Keratinocyte (primary cell): ENCODE measurements around the gene COL20A1. TPM values are rescaled to one million over a fixed set of nuclear protein-coding genes. Genes with fewer than 3 reads are reported as not detected.

Experiments used
- DNase-seq: peaks from one replicate; pipeline ENCODE4 v3.0.0-alpha.2; 2011; ENCODE audit warnings: low read depth, missing footprints, low spot score
- FAIRE-seq: peaks from 2 replicates; lab custom pipeline; 2011; peaks lifted over from hg19 to GRCh38; lab: Jason Lieb, UNC
- H2AFZ ChIP-seq: 2 replicates; pipeline ENCODE4 v1.6.0; 2012; ENCODE audit warnings: low read length, control low read depth, inconsistent platforms; ENCODE audit not compliant: control insufficient read depth
- H3K27ac ChIP-seq: 2 replicates; pipeline ENCODE4 v1.5.1; 2011; ENCODE audit warnings: low read length; ENCODE audit not compliant: control insufficient read depth, insufficient read depth
- H3K27me3 ChIP-seq: 3 replicates; pipeline ENCODE4 v1.6.0; 2011; ENCODE audit warnings: low read length; ENCODE audit not compliant: control insufficient read depth, insufficient read depth; ENCODE audit errors: extremely low read depth
- H3K36me3 ChIP-seq, 2 experiments: 2 replicates in 1 of 2; 3 replicates in 1 of 2; pipeline ENCODE4 v1.5.1; 2011; ENCODE audit warnings: low read length in 2 of 2, mild to moderate bottlenecking in 1 of 2; ENCODE audit not compliant: control insufficient read depth in 2 of 2, insufficient read depth in 2 of 2; ENCODE audit errors: extremely low read depth in 1 of 2
- H3K4me1 ChIP-seq: 3 replicates; pipeline ENCODE4 v1.5.1; 2011; ENCODE audit warnings: low read length; ENCODE audit not compliant: control insufficient read depth, insufficient read depth; ENCODE audit errors: extremely low read depth
- H3K4me2 ChIP-seq: 3 replicates; pipeline ENCODE4 v1.6.0; 2011; ENCODE audit warnings: low read depth, low read length; ENCODE audit not compliant: control insufficient read depth, insufficient read depth; ENCODE audit errors: extremely low read depth
- H3K4me3 ChIP-seq, 3 experiments: fragments of 200-600 bp in 1 of 3; sonication (generic) in 1 of 3; 2 replicates in 2 of 3; 3 replicates in 1 of 3; pipeline ENCODE4 v1.5.1; 2011 to 2016; ENCODE audit warnings: low read length in 3 of 3, mild to moderate bottlenecking in 3 of 3, control low read depth in 2 of 3, inconsistent platforms in 1 of 3, low read depth in 1 of 3, mixed read lengths in 1 of 3, mixed run types in 1 of 3, moderate library complexity in 1 of 3; ENCODE audit not compliant: control insufficient read depth in 2 of 3, insufficient read depth in 2 of 3; ENCODE audit errors: extremely low read depth in 1 of 3
- H3K79me2 ChIP-seq: 2 replicates; pipeline ENCODE4 v1.6.0; 2012; ENCODE audit warnings: low read length; ENCODE audit not compliant: control insufficient read depth, insufficient read depth
- H3K9ac ChIP-seq: 3 replicates; pipeline ENCODE4 v1.6.0; 2011; ENCODE audit warnings: low read length; ENCODE audit not compliant: control insufficient read depth, insufficient read depth; ENCODE audit errors: extremely low read depth
- H3K9me1 ChIP-seq: 3 replicates; pipeline ENCODE4 v1.6.0; 2011; ENCODE audit warnings: low read length; ENCODE audit not compliant: control insufficient read depth, insufficient read depth; ENCODE audit errors: extremely low read depth
- H3K9me3 ChIP-seq: 2 replicates; pipeline ENCODE4 v1.5.1; 2012; ENCODE audit warnings: low read depth, low read length; ENCODE audit not compliant: control insufficient read depth
- H4K20me1 ChIP-seq: 3 replicates; pipeline ENCODE4 v1.6.0; 2011; ENCODE audit warnings: low read length; ENCODE audit not compliant: control insufficient read depth, insufficient read depth; ENCODE audit errors: extremely low read depth
- EZH2 ChIP-seq: IDR thresholded peaks from one replicate; pipeline ENCODE4 v1.6.1; 2012; ENCODE audit warnings: inconsistent platforms, mild to moderate bottlenecking, low read length, moderate library complexity
- dilution Hi-C: fragments of 300-500 bp; cut with MboI; formaldehyde crosslinking; loops from one replicate; pipeline ENCODE4 v1.7.0; 2020; ENCODE audit warnings: low sequenced_read_pairs; ENCODE audit not compliant: extremely low pct_ligation_motif_present
- polyA plus RNA-seq, 5 experiments: library from polyadenylated mRNA; depleted of rRNA in 3 of 5; stranded (reverse) in 3 of 5; stranded (forward) in 1 of 5; unstranded in 1 of 5; fragments of >200 nt; gene quantifications; 1 replicate in 1 of 5; 2 replicates in 3 of 5; 3 replicates in 1 of 5; pipeline versions ENCODE4 v1.2.1 to v1.2.3, GENCODE V29; 2011 to 2012; ENCODE audit warnings: missing spikeins in 2 of 5, low read depth in 1 of 5, low replicate concordance in 1 of 5
- TF ChIP-seq, protein P1 (sequence below), 3 experiments: IDR thresholded peaks in 1 of 3; conservative IDR thresholded peaks in 1 of 3; optimal IDR thresholded peaks in 1 of 3; 2 replicates in 2 of 3; 3 replicates in 1 of 3; pipeline versions ENCODE3 to v1.5.1; 2011; ENCODE audit warnings: low read length in 3 of 3, mild to moderate bottlenecking in 3 of 3, moderate library complexity in 2 of 3, control low read depth in 1 of 3, inconsistent platforms in 1 of 3; ENCODE audit not compliant: insufficient read depth in 2 of 3; ENCODE audit errors: extremely low read depth in 1 of 3

The COL20A1 gene
- polyA plus RNA-seq, 1 donor (not counting 4 experiments of a cell fraction or from before 2014, with no cell fraction given) = not detected

DNA sequence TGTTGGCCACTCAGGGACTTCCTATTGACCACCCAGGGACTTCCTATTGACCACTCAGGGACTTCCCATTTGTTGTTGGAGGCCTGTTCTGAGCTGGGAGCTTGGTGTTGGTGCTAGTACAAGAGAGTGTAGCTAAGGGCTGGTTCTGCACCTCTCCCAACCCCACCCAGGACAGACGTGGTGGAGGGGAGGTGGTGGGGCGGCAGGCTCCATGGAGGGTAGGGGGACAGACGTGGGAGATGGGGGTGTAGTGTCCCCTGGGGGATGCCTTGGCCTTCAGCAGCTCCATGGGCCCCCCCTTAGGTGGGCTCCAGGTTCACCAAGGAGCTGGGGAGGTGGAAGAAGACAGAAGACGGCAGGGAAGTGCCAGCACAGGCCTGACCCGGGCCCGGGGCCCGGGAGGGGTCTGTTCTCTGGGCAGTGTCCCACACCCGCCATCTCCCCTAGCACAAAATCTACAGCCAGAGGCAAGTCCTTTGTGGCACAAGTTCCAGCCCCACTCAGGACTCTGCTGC, 34.3 kb downstream of the COL20A1 start:
- no peaks in the 10 kb centered on the region for H3K9me1 ChIP-seq
- no peak overlapping the region for H2AFZ ChIP-seq
- H3K4me1 ChIP-seq = no peaks in the 10 kb centered on the region
- H3K27me3 ChIP-seq = peaks cover 20% of the 10 kb centered on the region
- no peak overlapping the region for H3K4me3 ChIP-seq
- no peak overlapping the region for H3K27ac ChIP-seq
- H4K20me1 ChIP-seq = no peaks in the 10 kb centered on the region
- no peaks in the 10 kb centered on the region for H3K36me3 ChIP-seq
- no peak overlapping the region for H3K4me2 ChIP-seq
- H3K79me2 ChIP-seq = no peaks in the 10 kb centered on the region
- peaks cover 2% of the 10 kb centered on the region for H3K9me3 ChIP-seq
- no peak overlapping the region for H3K9ac ChIP-seq
- DNase-seq = no peak
- FAIRE-seq = no peak
- dilution Hi-C loops = no loop called here
- TF ChIP-seq, protein P1, sequence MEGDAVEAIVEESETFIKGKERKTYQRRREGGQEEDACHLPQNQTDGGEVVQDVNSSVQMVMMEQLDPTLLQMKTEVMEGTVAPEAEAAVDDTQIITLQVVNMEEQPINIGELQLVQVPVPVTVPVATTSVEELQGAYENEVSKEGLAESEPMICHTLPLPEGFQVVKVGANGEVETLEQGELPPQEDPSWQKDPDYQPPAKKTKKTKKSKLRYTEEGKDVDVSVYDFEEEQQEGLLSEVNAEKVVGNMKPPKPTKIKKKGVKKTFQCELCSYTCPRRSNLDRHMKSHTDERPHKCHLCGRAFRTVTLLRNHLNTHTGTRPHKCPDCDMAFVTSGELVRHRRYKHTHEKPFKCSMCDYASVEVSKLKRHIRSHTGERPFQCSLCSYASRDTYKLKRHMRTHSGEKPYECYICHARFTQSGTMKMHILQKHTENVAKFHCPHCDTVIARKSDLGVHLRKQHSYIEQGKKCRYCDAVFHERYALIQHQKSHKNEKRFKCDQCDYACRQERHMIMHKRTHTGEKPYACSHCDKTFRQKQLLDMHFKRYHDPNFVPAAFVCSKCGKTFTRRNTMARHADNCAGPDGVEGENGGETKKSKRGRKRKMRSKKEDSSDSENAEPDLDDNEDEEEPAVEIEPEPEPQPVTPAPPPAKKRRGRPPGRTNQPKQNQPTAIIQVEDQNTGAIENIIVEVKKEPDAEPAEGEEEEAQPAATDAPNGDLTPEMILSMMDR (optimal IDR thresholded peaks at IDR 0.05 in 1 of 3, IDR thresholded peaks at IDR 0.05 in 1 of 3, conservative IDR thresholded peaks at IDR 0.05 in 1 of 3; ENCODE audit: extremely low read depth in 1 of 3, insufficient read depth in 2 of 3, low read length in 3 of 3) = no peak
- TF ChIP-seq EZH2 = no peak

DNA sequence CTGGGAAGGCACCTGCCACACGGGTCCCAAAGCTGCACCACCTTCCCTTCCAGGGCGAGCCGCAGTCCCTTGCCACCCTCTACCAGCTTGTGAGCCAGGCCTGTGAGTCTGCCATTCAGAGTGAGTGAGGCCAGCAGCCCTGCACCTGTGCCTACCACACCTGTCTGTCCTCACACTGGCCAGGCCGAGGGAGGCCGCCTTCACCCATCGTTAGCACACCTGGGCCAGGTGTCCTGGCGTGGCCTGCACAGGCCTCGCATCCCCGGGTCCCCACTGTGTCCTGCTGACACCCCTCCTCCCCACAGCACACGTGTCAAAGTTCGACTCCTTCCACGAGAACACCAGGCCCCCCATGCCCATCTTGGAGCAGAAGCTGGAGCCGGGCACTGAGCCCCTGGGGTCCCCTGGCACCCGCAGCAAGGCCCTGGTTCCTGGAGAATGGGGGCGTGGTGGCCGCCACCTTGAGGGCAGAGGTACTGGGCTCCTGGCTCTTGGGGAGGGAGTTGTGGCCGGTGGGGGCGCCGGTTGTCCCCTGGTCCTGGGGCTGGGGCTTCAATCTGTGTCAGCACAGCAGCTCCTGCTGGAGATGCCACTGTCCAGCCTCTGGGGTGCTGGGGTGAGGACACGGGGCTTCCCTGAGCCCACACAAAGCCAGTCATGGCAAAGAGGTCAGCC, 35.2 kb downstream of the COL20A1 start:
- H3K9me3 ChIP-seq = peaks cover 2% of the 10 kb centered on the region
- H4K20me1 ChIP-seq = no peaks in the 10 kb centered on the region
- no peaks in the 10 kb centered on the region for H3K79me2 ChIP-seq
- H3K36me3 ChIP-seq = no peaks in the 10 kb centered on the region
- no peak overlapping the region for H3K9ac ChIP-seq
- H3K4me3 ChIP-seq = no peak overlapping the region
- no peaks in the 10 kb centered on the region for H3K4me1 ChIP-seq
- no peak for TF ChIP-seq EZH2
- TF ChIP-seq, protein P1 (optimal IDR thresholded peaks at IDR 0.05 in 1 of 3, IDR thresholded peaks at IDR 0.05 in 1 of 3, conservative IDR thresholded peaks at IDR 0.05 in 1 of 3; ENCODE audit: extremely low read depth in 1 of 3, insufficient read depth in 2 of 3, low read length in 3 of 3) = no peak
- peaks cover 12% of the 10 kb centered on the region for H3K27me3 ChIP-seq
- no peaks in the 10 kb centered on the region for H3K9me1 ChIP-seq
- no peak overlapping the region for H3K27ac ChIP-seq
- DNase-seq (no peak), FAIRE-seq (no peak)
- dilution Hi-C loops = no loop called here
- no peak overlapping the region for H2AFZ ChIP-seq
- H3K4me2 ChIP-seq = no peak overlapping the region
